ENCODE measurements around the gene ZFC3H1.

DNA sequence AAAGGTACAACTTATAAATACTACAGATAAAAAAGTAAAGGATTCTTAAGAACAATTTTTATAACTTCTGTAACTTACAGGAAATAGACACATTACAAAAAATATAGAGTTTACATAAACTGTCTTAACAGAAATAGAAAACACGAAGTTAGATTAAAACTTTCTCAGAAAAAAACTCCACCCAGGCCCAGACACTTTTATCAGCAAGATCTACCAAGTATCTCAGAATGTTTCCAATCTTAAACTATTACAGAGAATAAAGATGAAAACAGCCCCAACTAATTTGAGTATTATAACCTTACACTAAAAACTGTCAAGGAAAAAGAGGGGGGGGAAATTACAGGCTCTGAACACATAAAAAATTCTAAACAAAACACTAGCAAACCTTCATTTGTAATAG is 8.2 kb downstream of the ZFC3H1 start:
- TF ChIP-seq, protein P1, sequence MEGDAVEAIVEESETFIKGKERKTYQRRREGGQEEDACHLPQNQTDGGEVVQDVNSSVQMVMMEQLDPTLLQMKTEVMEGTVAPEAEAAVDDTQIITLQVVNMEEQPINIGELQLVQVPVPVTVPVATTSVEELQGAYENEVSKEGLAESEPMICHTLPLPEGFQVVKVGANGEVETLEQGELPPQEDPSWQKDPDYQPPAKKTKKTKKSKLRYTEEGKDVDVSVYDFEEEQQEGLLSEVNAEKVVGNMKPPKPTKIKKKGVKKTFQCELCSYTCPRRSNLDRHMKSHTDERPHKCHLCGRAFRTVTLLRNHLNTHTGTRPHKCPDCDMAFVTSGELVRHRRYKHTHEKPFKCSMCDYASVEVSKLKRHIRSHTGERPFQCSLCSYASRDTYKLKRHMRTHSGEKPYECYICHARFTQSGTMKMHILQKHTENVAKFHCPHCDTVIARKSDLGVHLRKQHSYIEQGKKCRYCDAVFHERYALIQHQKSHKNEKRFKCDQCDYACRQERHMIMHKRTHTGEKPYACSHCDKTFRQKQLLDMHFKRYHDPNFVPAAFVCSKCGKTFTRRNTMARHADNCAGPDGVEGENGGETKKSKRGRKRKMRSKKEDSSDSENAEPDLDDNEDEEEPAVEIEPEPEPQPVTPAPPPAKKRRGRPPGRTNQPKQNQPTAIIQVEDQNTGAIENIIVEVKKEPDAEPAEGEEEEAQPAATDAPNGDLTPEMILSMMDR (IDR thresholded peaks at IDR 0.05; ENCODE audit: insufficient read depth, low read length), result no peak
- TF ChIP-seq, protein P2, sequence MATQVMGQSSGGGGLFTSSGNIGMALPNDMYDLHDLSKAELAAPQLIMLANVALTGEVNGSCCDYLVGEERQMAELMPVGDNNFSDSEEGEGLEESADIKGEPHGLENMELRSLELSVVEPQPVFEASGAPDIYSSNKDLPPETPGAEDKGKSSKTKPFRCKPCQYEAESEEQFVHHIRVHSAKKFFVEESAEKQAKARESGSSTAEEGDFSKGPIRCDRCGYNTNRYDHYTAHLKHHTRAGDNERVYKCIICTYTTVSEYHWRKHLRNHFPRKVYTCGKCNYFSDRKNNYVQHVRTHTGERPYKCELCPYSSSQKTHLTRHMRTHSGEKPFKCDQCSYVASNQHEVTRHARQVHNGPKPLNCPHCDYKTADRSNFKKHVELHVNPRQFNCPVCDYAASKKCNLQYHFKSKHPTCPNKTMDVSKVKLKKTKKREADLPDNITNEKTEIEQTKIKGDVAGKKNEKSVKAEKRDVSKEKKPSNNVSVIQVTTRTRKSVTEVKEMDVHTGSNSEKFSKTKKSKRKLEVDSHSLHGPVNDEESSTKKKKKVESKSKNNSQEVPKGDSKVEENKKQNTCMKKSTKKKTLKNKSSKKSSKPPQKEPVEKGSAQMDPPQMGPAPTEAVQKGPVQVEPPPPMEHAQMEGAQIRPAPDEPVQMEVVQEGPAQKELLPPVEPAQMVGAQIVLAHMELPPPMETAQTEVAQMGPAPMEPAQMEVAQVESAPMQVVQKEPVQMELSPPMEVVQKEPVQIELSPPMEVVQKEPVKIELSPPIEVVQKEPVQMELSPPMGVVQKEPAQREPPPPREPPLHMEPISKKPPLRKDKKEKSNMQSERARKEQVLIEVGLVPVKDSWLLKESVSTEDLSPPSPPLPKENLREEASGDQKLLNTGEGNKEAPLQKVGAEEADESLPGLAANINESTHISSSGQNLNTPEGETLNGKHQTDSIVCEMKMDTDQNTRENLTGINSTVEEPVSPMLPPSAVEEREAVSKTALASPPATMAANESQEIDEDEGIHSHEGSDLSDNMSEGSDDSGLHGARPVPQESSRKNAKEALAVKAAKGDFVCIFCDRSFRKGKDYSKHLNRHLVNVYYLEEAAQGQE (IDR thresholded peaks at IDR 0.05; ENCODE audit: insufficient replicate concordance, low read depth), result no peak

All from HL-60 (cell line).